HG03558 (cell line): ENCODE data around the gene KRTAP4-12.
"Not testable (repeated sequence)": the region's sequence is repeated elsewhere in the genome, so short reads cannot be mapped to it uniquely, and the experiment has no call there.

ENCODE experiments used
- ATAC-seq: cut with Tn5 transposase; IDR thresholded peaks from one replicate; pipeline ENCODE4 v1.9.1; 2021; ENCODE audit warnings: moderate number of reproducible peaks; ENCODE audit not compliant: unreplicated experiment; ENCODE audit errors: extremely low read depth

Gene KRTAP4-12

DNA sequence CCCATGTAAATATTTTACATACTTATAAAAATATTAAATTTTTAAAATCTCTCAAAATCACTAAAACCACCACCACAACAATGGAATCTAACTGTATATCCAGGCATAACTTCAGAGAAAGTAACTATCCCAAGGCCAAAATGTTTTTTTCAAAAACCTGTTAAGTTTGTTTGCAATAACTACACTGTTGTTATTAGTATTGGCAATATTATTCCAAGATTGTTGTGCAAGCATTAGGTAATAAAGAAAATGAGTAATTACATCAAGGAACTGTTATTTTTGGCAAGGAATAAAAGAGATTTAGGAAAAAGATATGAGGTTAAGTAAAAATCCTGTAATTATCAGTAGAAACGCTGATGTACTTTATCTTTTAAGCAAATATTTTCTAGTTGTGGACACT, 3.4 kb upstream of the KRTAP4-12 start:
- no peak for ATAC-seq

DNA sequence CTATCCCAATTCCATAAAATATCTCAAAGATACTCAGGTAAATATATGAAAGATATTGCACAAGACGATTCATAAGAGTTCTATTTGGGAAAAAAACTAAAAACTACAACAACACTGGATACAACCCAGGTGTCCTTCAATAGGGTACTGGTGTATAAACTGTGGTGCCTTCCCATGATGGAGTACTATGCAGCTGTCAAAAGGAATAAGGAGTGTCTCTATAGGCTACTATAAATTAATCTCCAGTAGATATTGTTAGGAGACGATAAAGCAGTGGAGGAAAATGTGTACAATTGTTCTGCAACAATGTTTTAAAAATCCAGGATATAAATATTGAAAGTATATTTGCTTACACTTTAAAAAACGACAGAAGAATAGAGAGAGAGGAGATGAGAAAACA, 2.4 kb upstream of the KRTAP4-12 start:
- no peak for ATAC-seq

DNA sequence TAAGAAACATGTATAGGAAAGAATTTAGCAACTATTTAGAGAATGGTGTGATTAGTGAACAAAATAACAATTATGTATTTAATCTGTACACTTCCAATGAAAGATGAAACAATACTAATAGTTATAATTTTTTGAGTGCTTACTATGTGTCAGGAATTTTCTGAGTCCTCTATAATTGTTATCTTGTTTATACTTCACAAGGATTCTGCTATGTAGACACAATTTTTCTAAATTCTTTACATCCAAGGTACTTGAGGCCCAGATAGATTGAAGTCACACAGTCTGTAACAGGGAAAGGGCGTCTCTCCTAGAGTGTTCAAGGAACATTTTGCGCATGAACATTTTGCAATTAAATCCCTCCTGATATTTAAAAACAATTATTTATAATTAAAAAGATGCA, 1.1 kb upstream of the KRTAP4-12 start:
- ATAC-seq: no peak

DNA sequence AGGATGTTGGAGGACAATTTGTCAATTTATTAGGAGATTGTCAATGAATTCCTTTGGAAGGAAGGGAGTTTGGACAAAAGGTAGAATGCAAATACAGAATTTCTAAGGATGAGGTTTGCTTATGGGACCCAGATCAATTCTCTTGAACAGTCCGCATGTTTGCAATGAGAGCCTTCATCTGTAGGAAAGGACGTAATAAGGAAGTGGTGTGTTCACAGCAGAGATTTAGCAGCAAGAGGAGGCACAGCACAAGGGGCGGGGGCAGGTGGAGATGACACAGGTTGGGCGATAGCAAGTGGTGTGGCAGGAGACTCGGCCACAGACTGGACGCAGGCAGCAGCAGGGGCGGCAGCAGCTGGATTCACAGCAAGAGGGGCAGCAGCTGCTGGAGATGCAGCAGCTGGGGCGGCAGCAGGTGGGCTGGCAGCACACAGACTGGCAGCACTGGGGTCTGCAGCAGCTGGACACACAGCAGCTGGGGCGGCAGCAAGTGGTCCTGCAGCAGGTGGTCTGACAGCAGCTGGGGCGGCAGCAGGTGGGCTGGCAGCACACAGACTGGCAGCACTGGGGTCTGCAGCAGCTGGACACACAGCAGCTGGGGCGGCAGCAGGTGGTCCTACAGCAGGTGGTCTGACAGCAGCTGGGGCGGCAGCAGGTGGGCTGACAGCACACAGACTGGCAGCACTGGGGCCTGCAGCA, 541 bp downstream of the KRTAP4-12 start:
- not testable (repeated sequence) for ATAC-seq

DNA sequence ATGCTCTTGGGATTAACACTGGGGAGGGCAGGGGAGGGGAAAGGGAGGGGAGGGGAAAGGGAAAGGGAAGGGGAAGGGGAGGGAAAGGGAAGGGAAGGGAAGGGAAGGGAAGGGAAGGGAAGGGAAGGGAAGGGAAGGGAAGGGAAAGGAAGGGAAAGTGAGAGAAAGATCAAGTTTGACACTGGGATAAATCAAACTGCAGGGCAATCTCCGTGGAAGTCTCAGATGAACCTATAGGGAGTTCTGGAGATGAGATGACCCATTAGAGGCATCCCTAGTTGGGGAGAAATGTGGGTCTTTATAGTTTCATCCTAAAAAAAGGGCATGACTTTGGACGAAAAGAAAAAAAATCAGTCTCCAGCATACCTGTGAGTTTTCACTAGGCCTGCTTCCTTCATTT, 2.2 kb downstream of the KRTAP4-12 start:
- ATAC-seq: no peak

DNA sequence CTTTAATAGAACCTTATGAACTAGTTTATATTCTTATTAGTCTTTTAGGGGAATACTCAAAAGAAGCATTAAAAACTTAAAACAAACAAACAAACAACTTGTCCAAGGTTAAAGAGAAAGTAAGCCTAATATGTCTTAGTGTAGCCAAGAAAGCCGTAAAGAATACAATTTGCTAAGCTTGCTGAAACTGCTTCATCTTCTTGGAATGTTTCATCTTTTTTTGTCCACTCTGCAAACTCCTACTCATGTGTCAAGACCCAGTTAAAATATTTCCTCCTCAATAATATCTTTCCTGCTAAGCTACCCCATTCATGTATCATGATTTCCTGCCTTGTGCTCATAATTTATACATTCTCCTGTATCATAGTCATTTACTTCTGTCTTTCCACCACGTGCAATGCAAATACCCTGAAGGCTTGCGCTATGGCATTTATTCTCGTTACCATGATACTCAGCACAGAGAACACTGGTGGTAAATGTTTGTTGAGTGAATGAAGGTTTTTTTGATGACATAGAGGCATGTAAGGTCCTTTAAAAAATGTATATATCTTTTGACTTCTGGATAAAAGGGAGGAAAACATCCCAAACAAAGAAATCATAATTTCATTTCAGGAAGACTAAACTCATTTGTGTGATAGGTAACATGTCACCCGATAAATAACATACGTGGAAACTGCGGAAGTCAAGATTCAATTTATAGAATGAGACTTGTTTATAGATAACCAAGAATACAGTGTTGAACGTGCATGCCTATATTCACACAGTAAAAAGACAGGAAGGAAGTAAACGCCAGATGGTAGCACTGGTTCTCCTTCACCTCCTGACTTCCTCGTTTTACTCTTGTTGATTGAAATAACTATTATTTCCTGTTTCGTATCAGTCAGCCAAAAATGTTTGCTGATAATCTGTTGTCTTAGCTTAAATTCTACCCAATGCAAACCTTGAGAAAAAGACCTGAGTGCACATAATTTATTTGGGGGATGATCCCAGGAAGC, 4.0 kb downstream of the KRTAP4-12 start:
- ATAC-seq: not testable (repeated sequence)

DNA sequence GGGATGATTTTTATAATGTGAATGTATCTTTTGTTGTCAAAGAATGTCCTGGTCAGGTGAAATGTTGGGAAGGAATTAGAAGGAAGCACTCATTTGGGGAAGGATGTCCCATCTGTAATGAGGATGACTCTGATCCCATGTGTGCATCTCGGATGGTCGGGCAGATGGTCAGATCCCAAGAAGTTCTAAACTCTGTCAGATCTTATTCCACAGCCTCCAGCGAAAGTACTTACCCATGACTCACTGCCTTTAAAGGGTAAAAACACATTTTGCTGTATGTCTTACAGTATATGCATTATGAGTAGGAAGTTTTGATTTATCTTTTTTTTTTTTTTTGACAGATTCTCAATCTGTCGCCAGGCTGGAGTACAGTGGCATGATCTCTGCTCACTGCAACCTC, 5.3 kb downstream of the KRTAP4-12 start:
- no peak for ATAC-seq

DNA sequence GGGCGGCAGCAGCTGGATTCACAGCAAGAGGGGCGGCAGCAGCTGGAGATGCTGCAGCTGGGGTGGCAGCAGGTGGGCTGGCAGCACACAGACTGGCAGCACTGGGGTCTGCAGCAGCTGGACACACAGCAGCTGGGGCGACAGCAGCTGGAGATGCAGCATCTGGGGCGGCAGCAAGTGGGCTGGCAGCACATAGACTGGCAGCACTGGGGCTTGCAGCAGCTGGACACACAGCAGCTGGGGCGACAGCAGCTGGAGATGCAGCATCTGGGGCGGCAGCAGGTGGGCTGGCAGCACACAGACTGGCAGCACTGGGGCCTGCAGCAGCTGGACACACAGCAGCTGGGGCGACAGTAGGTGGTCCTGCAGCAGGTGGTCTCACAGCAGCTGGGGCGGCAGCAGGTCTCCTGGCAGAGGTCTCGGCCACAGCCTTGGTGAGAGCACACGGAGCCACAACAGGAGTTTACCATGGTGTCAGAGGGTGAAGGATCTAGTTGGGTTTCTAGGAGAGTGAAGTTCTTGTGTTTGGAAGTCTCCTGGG, 6.1 kb downstream of the KRTAP4-12 start, which contains the start of gene KRTAP4-11:
KRTAP4-11 (minus strand) TSS at position 528 of the 541 bp plus-strand sequence; CDS start at position 470, 58 bp downstream.
- ATAC-seq: not testable (repeated sequence)

DNA sequence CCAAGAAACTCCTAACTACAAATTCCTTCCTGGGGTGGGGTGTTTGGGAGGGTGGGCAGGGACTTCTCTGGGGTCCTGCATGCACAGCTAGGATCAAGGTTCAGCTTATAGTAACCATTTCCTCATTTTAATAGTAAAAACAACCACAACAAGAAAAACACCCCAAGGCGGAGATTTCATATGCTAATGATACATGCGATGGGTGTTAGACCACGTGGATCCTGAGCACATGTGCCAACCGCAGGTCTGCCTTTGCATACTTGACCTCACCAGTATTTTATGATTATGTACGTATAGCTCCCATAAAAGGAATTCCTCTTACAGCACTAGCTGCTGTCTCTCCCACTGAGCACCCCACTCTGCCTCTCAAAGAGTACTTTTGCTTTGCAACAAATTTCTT, 7.7 kb downstream of the KRTAP4-12 start:
- ATAC-seq: no peak

DNA sequence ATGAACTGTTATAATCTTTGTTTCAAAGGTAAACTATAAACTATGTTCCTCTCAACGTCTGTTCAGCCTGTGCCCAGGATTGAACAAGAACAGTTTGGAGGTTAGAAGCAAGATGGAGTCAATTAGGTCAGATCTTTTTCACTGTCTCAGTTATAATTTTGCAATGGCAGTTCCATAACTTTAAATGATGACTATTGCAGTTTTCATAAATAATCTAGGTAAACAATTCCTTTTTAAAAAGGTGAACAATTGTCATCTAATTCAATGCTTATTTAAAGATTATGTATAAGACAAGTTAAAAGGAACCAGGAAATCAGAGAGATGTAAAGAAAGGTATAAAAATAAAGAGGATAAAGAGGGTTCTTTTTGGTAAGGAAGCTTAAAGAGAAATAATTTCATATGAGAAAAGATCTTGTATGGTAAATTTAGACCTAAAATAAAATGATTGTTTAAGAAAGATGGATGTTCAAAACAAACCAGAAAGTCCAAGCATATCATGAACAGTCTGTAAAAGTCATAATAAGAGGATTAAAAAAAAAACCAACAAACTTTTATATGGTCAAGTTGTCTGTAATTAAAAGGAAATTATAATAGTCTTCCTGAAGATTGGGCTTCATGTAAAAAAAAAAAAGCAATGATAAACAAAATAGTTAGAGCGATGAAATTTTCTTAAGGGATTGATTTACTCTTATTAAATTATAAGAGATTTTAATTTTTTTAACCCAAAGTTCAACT, 12.7 kb downstream of the KRTAP4-12 start:
- ATAC-seq: no peak

DNA sequence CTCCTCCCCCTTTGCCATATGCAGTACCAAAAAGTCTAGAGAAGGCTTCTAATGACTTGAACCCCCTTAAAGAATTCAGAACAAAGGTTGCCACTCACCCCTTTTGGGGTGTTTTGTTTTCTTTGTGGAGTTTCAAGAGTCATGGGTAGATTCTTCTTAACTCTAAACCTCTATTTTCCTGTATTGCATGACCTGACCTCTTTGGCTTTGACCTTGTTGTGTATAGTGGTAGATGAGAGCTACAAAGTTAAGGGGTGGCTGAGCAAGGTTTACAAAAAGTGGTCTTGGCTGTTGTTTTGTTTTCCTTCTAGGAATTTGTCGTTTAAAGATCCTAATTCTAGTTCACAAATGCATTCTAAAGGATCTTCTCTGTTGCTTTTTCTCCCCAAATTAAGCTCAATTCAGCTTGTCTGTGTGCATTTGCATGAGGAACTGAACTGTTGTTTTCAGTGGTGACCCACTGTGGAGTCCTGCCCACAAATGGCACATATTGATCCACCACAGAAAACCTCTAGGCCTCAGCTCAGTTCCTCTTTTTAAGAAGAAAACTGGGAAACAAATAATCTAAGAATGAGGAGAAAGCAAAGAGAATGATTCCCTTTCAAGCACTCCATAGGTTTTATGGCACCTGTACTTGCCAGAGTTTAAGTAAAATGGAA, 15.1 kb downstream of the KRTAP4-12 start:
- ATAC-seq: not testable (repeated sequence)

DNA sequence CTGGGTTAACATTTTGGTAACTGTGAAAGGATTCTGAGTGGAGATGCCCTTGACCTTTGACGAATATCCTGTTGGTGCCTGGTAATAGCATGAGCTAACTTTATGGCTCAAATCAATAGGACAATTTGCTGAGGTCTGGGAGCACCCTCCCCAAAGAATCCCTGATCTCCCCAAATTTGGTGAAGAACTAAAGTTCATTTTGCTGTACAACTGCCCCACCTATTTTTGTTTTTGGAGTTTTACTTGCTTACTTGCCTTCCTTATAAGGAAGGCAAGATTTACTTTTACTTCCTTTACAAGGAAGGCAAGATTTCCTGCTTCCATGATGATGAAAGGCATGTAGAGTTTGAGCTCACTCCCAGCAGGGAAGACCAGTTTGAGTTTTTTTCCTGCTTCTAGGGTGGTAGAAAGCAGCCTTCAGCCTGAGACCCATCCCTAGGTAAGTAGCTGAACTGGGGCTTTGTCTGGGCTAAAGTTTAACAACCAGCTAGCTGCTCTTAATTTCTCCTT, 16.0 kb downstream of the KRTAP4-12 start:
- no peak for ATAC-seq

DNA sequence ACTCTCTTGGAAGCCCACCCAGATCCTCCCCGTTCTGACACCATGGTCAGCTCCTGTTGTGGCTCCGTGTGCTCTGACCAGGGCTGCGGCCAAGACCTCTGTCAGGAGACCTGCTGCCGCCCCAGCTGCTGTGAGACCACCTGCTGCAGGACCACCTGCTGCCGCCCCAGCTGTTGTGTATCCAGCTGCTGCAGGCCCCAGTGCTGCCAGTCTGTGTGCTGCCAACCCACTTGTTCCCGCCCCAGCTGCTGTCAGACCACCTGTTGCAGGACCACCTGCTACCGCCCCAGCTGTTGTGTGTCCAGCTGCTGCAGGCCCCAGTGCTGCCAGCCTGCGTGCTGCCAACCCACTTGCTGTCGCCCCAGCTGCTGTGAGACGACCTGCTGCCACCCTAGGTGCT, 18.6 kb downstream of the KRTAP4-12 start, which contains the start of gene KRTAP4-9:
KRTAP4-9 (plus strand) TSS at position 43 of the 400 bp plus-strand sequence; CDS start at position 43, 0 bp downstream.
- ATAC-seq: not testable (repeated sequence)

DNA sequence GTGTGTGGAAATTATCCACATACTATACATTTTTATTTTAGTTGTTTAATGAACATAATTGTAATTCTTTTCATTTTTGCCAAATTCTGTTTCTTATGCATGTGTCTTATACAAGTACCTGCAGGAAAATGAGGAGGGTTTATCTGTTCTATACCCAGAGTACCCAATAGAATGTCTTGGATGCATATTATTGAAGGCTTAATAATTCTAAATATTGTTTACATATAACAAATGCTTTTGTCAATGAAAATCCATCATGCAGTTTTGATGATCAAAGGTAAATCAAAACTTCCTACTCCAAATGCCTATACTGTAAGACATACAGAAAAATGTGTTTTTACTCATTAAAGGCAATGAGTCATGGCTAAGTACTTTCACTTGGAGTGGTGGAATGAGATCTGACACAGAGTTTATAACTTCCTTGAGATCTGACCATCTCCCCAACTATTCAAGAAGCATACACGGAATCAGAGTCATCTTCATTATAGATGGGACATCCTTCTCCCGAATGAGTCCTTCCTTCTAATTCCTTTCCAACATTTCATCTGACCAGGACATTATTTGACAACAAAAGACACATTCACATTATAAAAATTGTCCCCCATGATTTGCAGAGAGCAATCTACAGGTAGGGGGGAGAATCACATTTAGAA, 19.5 kb downstream of the KRTAP4-12 start:
- ATAC-seq: not testable (repeated sequence)

DNA sequence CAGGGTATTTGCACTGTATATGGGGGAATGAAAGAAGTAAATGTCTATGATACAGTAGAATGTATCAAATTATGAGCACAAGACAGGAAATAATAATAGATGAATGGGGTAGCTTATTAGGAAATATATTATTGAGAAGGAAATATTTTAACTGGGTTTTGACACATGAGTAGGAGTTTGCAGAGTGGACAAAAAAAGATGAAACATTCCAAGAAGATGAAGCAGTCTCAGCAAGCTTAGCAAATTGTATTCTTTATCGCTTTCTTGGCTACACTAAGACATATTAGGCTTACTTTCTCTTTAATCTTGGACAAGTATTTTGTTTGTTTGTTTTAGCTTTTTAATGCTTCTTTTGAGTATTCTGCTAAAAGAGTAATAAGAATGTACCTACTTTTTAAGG, 20.1 kb downstream of the KRTAP4-12 start:
- no peak for ATAC-seq

DNA sequence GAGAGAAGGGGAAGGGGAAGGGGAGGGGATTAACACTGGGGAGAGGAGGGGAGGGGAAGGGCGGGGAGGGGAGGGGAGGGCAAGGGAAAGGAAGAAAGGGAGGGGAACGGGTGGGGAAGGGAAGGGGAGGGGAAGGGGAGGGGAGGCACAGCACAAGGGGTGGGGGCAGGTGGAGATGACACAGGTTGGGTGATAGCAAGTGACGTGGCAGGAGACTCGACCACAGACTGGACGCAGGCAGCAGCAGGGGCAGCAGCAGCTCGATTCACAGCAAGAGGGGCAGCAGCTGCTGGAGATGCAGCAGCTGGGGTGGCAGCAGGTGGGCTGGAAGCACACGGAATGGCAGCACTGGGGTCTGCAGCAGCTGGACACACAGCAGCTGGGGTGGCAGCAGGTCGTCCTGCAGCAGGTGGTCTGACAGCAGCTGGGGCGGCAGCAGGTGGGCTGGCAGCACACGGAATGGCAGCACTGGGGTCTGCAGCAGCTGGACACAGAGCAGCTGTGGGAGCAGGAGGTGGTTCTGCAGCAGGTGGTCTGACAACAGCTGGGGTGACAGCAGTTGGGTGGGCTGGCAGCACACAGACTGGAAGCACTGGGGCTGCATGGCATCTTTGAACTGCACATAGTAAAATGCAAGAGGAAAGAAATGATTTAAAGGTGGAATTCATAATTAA, 22.3 kb downstream of the KRTAP4-12 start, which contains the start of gene KRTAP4-16:
KRTAP4-16 (minus strand) TSS at position 624 of the 674 bp plus-strand sequence; CDS start at position 624, 0 bp downstream.
- no peak for ATAC-seq

DNA sequence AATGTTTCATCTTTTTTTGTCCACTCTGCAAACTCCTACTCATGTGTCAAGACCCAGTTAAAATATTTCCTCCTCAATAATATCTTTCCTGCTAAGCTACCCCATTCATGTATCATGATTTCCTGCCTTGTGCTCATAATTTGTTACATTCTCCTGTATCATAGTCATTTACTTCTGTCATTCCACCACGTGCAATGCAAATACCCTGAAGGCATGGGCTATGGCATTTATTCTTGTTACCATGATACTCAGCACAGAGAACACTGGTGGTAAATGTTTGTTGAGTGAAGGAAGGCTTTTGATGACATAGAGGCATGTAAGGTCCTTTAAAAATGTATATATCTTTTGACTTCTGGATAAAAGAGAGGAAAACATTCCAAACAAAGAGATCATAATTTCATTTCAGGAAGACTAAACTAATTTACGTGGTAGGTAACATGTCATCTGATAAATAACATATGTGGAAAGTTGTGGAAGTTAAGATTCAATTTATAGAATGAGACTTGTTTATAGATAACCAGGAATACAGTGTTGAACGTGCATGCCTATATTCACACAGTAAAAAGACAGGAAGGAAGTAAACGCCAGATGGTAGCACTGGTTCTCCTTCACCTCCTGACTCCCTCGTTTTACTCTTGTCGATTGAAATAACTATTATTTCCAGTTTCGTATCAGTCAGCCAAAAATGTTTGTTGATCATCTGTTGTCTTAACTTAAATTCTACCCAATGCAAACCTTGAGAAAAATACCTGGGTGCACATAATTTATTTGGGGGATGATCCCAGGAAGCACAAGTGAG, 24.1 kb downstream of the KRTAP4-12 start:
- ATAC-seq: not testable (repeated sequence)
